ENCODE measurements around the gene PER1. TPM values are rescaled to one million over a fixed set of nuclear protein-coding genes. Genes with fewer than 3 reads are reported as not detected.
A peak's percentile ranks its signal among the peaks of the same experiment; 100 is the strongest.

The PER1 gene
- total and polyA plus RNA-seq, 9 of the 15 experiments (the other 6 are each of a cell fraction or from before 2014, with no cell fraction given) = 0.13 to 26.0 (median 3.4) TPM

DNA sequence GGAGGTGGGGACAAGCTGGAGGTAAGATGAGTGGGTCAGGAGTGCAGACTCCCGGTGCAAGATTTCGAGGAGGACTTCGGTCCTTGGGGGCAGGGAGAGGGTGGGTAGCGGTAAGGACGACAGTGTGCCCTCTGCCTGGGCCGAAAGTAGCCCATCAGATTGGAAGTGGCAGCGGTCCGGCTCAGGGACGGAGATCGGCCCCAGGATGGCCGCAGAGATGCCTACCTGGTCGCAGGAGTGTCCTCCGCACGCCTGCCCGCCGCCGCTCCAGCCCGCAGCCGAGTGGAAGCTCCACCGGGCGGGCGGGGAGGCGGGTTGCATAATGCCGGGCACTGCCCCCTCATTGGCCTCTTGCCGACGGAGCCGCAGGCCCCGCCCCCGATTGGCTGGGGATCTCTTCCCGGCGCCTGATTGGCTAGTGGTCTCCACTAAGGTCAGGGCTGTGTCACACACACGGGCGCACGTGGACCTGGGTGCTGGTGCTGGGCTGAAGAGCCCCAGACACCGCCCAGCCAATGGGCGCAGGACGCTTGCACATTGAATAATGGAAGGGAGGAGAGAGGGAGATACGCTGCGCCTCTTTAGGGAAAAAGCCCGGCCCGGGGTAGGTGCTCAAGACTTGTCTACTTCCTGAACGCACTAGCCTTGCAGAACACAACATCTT, at the start of gene PER1 (continued):
- TF ChIP-seq, protein P1, sequence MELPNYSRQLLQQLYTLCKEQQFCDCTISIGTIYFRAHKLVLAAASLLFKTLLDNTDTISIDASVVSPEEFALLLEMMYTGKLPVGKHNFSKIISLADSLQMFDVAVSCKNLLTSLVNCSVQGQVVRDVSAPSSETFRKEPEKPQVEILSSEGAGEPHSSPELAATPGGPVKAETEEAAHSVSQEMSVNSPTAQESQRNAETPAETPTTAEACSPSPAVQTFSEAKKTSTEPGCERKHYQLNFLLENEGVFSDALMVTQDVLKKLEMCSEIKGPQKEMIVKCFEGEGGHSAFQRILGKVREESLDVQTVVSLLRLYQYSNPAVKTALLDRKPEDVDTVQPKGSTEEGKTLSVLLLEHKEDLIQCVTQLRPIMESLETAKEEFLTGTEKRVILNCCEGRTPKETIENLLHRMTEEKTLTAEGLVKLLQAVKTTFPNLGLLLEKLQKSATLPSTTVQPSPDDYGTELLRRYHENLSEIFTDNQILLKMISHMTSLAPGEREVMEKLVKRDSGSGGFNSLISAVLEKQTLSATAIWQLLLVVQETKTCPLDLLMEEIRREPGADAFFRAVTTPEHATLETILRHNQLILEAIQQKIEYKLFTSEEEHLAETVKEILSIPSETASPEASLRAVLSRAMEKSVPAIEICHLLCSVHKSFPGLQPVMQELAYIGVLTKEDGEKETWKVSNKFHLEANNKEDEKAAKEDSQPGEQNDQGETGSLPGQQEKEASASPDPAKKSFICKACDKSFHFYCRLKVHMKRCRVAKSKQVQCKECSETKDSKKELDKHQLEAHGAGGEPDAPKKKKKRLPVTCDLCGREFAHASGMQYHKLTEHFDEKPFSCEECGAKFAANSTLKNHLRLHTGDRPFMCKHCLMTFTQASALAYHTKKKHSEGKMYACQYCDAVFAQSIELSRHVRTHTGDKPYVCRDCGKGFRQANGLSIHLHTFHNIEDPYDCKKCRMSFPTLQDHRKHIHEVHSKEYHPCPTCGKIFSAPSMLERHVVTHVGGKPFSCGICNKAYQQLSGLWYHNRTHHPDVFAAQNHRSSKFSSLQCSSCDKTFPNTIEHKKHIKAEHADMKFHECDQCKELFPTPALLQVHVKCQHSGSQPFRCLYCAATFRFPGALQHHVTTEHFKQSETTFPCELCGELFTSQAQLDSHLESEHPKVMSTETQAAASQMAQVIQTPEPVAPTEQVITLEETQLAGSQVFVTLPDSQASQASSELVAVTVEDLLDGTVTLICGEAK (IDR thresholded peaks at IDR 0.05) = no peak
- TF ChIP-seq, protein P1 (CRISPR knock-in tag; IDR thresholded peaks at IDR 0.05) = no peak
- TF ChIP-seq HMG20B (CRISPR knock-in tag; IDR thresholded peaks at IDR 0.05) (no peak), JUNB (CRISPR knock-in tag; conservative IDR thresholded peaks at IDR 0.05) (no peak), ZFP36 (IDR thresholded peaks at IDR 0.05; ENCODE audit: low read depth, low read length, partially characterized antibody) (no peak), ZNF717 (CRISPR knock-in tag; IDR thresholded peaks at IDR 0.05) (no peak)
- TF ChIP-seq, protein P2, sequence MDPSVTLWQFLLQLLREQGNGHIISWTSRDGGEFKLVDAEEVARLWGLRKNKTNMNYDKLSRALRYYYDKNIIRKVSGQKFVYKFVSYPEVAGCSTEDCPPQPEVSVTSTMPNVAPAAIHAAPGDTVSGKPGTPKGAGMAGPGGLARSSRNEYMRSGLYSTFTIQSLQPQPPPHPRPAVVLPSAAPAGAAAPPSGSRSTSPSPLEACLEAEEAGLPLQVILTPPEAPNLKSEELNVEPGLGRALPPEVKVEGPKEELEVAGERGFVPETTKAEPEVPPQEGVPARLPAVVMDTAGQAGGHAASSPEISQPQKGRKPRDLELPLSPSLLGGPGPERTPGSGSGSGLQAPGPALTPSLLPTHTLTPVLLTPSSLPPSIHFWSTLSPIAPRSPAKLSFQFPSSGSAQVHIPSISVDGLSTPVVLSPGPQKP (CRISPR knock-in tag; IDR thresholded peaks at IDR 0.05) = no peak
- TF ChIP-seq, protein P3, sequence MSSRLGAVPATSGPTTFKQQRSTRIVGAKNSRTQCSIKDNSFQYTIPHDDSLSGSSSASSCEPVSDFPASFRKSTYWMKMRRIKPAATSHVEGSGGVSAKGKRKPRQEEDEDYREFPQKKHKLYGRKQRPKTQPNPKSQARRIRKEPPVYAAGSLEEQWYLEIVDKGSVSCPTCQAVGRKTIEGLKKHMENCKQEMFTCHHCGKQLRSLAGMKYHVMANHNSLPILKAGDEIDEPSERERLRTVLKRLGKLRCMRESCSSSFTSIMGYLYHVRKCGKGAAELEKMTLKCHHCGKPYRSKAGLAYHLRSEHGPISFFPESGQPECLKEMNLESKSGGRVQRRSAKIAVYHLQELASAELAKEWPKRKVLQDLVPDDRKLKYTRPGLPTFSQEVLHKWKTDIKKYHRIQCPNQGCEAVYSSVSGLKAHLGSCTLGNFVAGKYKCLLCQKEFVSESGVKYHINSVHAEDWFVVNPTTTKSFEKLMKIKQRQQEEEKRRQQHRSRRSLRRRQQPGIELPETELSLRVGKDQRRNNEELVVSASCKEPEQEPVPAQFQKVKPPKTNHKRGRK (tag; IDR thresholded peaks at IDR 0.05) = no peak
- TF ChIP-seq, protein P4, sequence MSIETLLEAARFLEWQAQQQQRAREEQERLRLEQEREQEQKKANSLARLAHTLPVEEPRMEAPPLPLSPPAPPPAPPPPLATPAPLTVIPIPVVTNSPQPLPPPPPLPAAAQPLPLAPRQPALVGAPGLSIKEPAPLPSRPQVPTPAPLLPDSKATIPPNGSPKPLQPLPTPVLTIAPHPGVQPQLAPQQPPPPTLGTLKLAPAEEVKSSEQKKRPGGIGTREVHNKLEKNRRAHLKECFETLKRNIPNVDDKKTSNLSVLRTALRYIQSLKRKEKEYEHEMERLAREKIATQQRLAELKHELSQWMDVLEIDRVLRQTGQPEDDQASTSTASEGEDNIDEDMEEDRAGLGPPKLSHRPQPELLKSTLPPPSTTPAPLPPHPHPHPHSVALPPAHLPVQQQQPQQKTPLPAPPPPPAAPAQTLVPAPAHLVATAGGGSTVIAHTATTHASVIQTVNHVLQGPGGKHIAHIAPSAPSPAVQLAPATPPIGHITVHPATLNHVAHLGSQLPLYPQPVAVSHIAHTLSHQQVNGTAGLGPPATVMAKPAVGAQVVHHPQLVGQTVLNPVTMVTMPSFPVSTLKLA (conservative IDR thresholded peaks at IDR 0.05) = peak; percentile 97 to 98
- TF ChIP-seq, protein P5, sequence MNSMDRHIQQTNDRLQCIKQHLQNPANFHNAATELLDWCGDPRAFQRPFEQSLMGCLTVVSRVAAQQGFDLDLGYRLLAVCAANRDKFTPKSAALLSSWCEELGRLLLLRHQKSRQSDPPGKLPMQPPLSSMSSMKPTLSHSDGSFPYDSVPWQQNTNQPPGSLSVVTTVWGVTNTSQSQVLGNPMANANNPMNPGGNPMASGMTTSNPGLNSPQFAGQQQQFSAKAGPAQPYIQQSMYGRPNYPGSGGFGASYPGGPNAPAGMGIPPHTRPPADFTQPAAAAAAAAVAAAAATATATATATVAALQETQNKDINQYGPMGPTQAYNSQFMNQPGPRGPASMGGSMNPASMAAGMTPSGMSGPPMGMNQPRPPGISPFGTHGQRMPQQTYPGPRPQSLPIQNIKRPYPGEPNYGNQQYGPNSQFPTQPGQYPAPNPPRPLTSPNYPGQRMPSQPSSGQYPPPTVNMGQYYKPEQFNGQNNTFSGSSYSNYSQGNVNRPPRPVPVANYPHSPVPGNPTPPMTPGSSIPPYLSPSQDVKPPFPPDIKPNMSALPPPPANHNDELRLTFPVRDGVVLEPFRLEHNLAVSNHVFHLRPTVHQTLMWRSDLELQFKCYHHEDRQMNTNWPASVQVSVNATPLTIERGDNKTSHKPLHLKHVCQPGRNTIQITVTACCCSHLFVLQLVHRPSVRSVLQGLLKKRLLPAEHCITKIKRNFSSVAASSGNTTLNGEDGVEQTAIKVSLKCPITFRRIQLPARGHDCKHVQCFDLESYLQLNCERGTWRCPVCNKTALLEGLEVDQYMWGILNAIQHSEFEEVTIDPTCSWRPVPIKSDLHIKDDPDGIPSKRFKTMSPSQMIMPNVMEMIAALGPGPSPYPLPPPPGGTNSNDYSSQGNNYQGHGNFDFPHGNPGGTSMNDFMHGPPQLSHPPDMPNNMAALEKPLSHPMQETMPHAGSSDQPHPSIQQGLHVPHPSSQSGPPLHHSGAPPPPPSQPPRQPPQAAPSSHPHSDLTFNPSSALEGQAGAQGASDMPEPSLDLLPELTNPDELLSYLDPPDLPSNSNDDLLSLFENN (IDR thresholded peaks at IDR 0.05; ENCODE audit: low read depth in 2 of 2, low read length in 2 of 2) = no peak

Measured in K562 (cell line).